ENCODE data around the gene DPP10.

DPP10 gene

DNA sequence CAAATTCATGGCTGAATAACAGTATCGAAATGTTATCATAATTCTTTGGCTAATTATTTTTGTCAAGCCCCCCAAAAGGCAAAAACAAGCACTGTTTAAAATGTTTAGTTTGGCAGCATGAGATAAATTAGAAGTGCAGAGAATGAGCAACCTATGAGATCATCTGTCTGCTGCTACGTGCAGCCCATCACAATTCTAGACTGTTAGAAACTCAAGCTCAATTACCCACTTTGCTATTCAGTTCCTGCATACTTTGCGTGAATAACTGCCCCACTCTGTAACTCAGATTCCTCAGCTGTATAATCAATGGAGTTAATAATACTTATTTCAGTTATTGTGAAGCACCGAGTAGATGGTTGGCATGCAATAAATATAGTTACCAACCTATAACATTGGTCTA is 1181.9 kb downstream of the DPP10 start:
- TF ChIP-seq, protein P1, sequence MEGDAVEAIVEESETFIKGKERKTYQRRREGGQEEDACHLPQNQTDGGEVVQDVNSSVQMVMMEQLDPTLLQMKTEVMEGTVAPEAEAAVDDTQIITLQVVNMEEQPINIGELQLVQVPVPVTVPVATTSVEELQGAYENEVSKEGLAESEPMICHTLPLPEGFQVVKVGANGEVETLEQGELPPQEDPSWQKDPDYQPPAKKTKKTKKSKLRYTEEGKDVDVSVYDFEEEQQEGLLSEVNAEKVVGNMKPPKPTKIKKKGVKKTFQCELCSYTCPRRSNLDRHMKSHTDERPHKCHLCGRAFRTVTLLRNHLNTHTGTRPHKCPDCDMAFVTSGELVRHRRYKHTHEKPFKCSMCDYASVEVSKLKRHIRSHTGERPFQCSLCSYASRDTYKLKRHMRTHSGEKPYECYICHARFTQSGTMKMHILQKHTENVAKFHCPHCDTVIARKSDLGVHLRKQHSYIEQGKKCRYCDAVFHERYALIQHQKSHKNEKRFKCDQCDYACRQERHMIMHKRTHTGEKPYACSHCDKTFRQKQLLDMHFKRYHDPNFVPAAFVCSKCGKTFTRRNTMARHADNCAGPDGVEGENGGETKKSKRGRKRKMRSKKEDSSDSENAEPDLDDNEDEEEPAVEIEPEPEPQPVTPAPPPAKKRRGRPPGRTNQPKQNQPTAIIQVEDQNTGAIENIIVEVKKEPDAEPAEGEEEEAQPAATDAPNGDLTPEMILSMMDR (conservative IDR thresholded peaks at IDR 0.05; ENCODE audit: control insufficient read depth, insufficient read depth, low read depth, low read length), result no peak
- no peak for DNase-seq (ENCODE audit: low read depth)
- no peak overlapping the region for H3K4me3 ChIP-seq (ENCODE audit: control insufficient read depth, low read depth, low read length)

DNA sequence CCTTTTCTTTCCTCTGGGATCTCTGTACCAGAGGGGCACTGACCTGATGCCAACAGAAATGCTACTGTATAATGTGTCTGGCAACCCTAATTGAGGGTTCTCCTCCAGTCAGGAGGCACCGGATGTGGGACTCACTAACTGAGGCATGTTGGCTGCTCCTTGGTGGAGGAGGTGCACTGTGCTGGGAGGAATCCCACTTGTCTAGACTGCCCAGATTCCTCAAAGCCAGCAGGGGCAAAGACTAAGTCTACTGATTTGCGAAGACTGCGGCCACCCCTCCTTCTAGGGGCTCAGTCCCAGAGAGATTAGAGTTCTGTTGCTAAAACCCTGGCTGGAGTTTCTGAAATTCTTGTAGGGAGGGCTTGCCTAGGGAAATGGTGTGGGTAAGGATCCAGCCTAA is 1192.1 kb downstream of the DPP10 start:
- TF ChIP-seq, protein P1 (conservative IDR thresholded peaks at IDR 0.05; ENCODE audit: control insufficient read depth, insufficient read depth, low read depth, low read length), result no peak
- no peak for DNase-seq (ENCODE audit: low read depth)
- H3K4me3 ChIP-seq (ENCODE audit: control insufficient read depth, low read depth, low read length), result no peak overlapping the region

DNA sequence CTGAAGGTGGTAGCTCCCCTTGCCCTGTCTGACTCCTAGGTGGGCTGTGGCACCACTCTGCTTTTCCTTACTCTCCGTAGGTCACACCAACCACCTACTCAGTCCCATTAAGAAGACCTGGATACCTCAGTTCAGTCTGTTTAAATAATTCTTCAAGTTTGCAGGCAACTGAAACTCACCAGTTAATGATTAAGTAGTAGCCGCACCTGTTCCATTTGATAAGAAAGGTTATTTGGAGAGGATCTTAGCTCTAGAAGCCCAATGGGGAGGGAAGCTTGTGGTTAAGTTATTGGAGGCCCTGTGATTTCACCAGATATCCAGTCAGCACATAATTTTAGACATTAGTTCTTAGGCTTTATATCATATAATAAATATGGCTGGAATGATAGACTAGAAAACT is 1193.0 kb downstream of the DPP10 start:
- H3K4me3 ChIP-seq (ENCODE audit: control insufficient read depth, low read depth, low read length), result no peak overlapping the region
- TF ChIP-seq, protein P1 (conservative IDR thresholded peaks at IDR 0.05; ENCODE audit: control insufficient read depth, insufficient read depth, low read depth, low read length), result no peak
- DNase-seq (ENCODE audit: low read depth), result no peak

DNA sequence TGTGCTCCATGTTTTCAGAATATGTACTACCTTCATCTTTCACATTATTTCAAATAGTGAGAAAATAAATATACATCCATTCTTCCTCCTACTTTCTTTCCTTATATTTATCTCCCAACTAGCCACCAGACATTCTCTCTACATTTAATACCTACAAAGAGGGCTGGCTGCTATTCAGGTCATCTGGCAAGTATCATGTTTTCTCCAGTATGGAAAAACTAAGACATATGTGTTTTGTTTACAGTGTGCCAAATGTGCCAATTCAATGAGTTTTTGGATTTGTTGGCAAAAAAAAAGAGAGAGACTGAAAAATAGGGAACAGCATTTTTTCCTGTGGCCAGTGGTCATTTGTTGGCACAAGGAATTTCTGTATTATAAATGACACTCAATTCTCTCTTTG is 1207.3 kb downstream of the DPP10 start:
- TF ChIP-seq, protein P1 (conservative IDR thresholded peaks at IDR 0.05; ENCODE audit: control insufficient read depth, insufficient read depth, low read depth, low read length), result no peak
- DNase-seq (ENCODE audit: low read depth), result no peak
- H3K4me3 ChIP-seq (ENCODE audit: control insufficient read depth, low read depth, low read length), result no peak overlapping the region

DNA sequence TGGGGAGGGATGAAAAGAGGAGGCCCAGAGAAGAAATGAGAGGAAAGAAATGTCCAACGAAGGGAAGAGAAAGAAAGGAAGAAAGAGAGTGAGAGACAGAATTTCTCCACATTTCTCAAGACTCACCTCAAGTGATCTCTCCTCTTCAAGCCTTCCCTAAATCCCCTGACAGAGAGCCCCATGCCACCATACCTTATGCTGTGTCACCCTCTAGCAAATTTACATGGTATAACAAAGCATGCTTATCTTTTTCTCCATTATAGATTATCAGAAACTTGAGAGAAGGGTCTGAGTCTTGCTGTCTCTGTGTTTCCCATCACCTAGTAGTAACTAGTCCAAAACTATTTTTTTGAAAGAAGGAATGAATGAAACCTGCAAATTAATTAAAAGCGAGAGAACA is 1208.4 kb downstream of the DPP10 start:
- no peak for DNase-seq (ENCODE audit: low read depth)
- no peak overlapping the region for H3K4me3 ChIP-seq (ENCODE audit: control insufficient read depth, low read depth, low read length)
- TF ChIP-seq, protein P1 (conservative IDR thresholded peaks at IDR 0.05; ENCODE audit: control insufficient read depth, insufficient read depth, low read depth, low read length), result no peak

DNA sequence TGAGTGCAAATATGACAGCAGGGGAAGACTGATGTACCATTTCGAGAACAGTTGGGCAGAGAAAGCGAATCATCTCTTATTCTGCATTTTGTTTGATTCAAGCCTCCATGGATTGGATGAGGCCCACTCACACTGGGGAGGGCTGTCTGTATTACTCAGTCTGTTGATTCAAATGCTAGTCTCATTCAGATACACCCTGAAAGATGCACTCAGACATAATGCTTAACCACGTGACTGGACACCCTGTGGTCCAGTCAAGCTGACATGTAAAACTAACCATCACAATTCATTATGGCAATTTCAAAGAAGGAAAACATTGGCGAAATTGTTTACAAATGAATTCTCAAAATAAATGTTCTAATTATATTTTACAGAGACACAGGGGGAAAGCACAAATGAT is 1210.2 kb downstream of the DPP10 start:
- DNase-seq (ENCODE audit: low read depth), result no peak
- TF ChIP-seq, protein P1 (conservative IDR thresholded peaks at IDR 0.05; ENCODE audit: control insufficient read depth, insufficient read depth, low read depth, low read length), result no peak
- no peak overlapping the region for H3K4me3 ChIP-seq (ENCODE audit: control insufficient read depth, low read depth, low read length)

DNA sequence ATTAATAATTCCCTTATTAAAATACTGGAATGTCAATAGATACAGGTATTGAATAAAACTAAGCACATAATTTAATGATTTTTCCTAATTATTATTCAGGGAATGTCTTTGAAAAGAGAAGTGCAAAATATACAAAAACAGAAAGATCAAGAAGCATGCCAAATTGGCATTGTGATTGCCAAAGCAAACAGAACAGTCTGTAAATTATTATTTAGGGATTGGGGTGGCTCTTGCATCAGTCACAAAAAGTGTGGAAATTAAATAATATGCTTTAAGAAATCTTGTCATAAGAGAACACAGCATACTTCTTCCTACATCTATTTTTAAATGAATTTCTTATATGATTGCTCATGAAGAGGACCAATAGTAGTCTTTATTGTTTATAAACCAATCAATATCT is 1211.9 kb downstream of the DPP10 start:
- no peak overlapping the region for H3K4me3 ChIP-seq (ENCODE audit: control insufficient read depth, low read depth, low read length)
- TF ChIP-seq, protein P1 (conservative IDR thresholded peaks at IDR 0.05; ENCODE audit: control insufficient read depth, insufficient read depth, low read depth, low read length), result no peak
- DNase-seq (ENCODE audit: low read depth), result no peak

Data from fibroblast of mammary gland (primary cell).